ENCODE results near the gene ESYT2. TPM values are rescaled to one million over a fixed set of nuclear protein-coding genes. Genes with fewer than 3 reads are reported as not detected.

ESYT2 gene
- total and polyA plus RNA-seq, 7 experiments from 2014 or later: 46.3 to 129 (median 112) TPM

- no peak overlapping the region for H3K4me3 ChIP-seq (ENCODE audit: low read length)
- ChIA-PET POLR2A (interaction anchor here (0.7 to 1.6 kb wide), 3 partner anchors 14 to 243 kb away, joined by 3 to 4 read pairs (median 3); no protein-coding TSS in a partner anchor), CTCF (interaction anchor here (1.0 to 1.2 kb wide), 2 partner anchors 82 to 243 kb away, joined by 4 to 6 read pairs; no protein-coding TSS in a partner anchor)
- H3K9me3 ChIP-seq (ENCODE audit: control insufficient read depth in 2 of 3, low read length in 3 of 3): no peaks in the 10 kb centered on the region
- H3K36me3 Mint-ChIP-seq: peaks cover 20 to 55% (median 40%) of the 10 kb centered on the region in 5 donors
- peaks cover 10 to 75% (median 30%) of the 10 kb centered on the region in 3 experiments for H3K36me3 ChIP-seq (ENCODE audit: control insufficient read depth in 2 of 3, insufficient read depth in 3 of 3, low read length in 3 of 3)
- H3K4me1 ChIP-seq (ENCODE audit: control insufficient read depth in 2 of 2, insufficient read depth in 2 of 2, low read length in 2 of 2): no peaks in the 10 kb centered on the region
- peaks cover 0 to 25% (median 13%) of the 10 kb centered on the region in 7 donors for H3K4me1 Mint-ChIP-seq
- H3K4me3 Mint-ChIP-seq: peak overlapping the region in 1 of 10 donors; percentile 18
- H3K27ac ChIP-seq (ENCODE audit: low read depth, low read length): no peak overlapping the region
- H3K27ac Mint-ChIP-seq: peak overlapping the region in 4 of 9 donors; percentile 14 to 69 (median 55)
- no peaks in the 10 kb centered on the region for H3K27me3 Mint-ChIP-seq
- no peaks in the 10 kb centered on the region for H3K27me3 ChIP-seq (ENCODE audit: control insufficient read depth in 2 of 2, insufficient read depth in 2 of 2, low read length in 2 of 2)
- intact Hi-C loops (cut with micrococcal nuclease): no loop called here
- ATAC-seq: no peak
- DNase-seq: no peak
- H3K9me3 Mint-ChIP-seq: peaks cover 0 to 2% (median 0%) of the 10 kb centered on the region in 11 donors
Observed at GRCh38 chr7:158733775-158734494, 95.4 kb downstream of the ESYT2 start.

GRCh38 chr7:158733220-158733519, 96.1 kb downstream of the ESYT2 start:
- Mint-ChIP-seq H3K27ac (peak overlapping the region in 3 of 9 donors; percentile 2 to 67 (median 54)), H3K4me3 (no peak overlapping the region), H3K4me1 (peaks cover 0 to 29% (median 13%) of the 10 kb centered on the region in 7 donors), H3K27me3 (no peaks in the 10 kb centered on the region), H3K9me3 (peaks cover 0 to 2% (median 0%) of the 10 kb centered on the region in 11 donors), H3K36me3 (peaks cover 20 to 48% (median 36%) of the 10 kb centered on the region in 5 donors)
- no peak for DNase-seq
- no peak for ATAC-seq
- Histone ChIP-seq H3K4me3 (ENCODE audit: low read length) (no peak overlapping the region), H3K4me1 (ENCODE audit: control insufficient read depth in 2 of 2, insufficient read depth in 2 of 2, low read length in 2 of 2) (no peaks in the 10 kb centered on the region), H3K27ac (ENCODE audit: low read depth, low read length) (no peak overlapping the region), H3K36me3 (ENCODE audit: control insufficient read depth in 2 of 3, insufficient read depth in 3 of 3, low read length in 3 of 3) (peaks cover 8 to 68% (median 30%) of the 10 kb centered on the region in 3 experiments), H3K27me3 (ENCODE audit: control insufficient read depth in 2 of 2, insufficient read depth in 2 of 2, low read length in 2 of 2) (no peaks in the 10 kb centered on the region), H3K9me3 (ENCODE audit: control insufficient read depth in 2 of 3, low read length in 3 of 3) (no peaks in the 10 kb centered on the region)
- intact Hi-C loops (cut with micrococcal nuclease): no loop called here
- POLR2A ChIA-PET: interaction anchor here (0.7 to 1.6 kb wide), 3 partner anchors 15 to 94 kb away, joined by 3 to 5 read pairs (median 4); no protein-coding TSS in a partner anchor
- CTCF ChIA-PET: interaction anchor here (1.0 to 1.2 kb wide), 2 partner anchors 83 to 244 kb away, joined by 4 to 6 read pairs; no protein-coding TSS in a partner anchor

DNA sequence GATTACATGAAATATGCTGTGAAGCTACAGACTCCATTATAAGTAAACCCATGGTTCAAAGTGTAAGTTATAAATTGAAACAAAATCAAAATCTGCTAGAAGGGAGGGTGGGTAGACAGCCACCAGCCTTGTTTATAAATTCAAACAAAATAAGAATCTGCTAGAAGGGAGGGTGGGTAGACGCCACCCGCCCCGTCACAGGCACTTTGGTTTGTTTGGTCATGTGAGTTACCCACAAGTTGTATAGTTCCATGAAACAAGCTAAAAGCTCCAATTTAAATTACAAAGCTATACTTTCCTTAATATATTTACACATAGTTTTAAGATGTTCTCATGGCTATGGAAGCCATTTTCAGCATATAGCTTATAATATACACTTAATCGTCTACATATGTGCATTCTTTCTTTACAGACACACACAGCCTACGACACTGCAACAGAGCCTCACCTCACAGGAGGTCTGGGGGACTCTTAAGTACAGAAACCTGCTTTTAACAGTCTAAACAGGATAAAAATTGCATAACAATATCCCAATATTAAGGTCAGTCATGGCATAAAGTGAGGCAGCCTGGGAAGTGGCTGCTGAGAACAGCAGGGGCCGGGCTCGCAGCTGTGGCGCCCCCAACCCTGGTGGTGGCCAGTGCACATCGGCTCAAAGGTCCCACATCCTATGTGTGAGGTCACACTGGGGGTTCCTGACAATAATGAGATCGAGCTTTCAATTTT, 96.7 kb downstream of the ESYT2 start:
- Histone ChIP-seq H3K9me3 (ENCODE audit: control insufficient read depth in 2 of 3, low read length in 3 of 3) (no peaks in the 10 kb centered on the region), H3K4me1 (ENCODE audit: control insufficient read depth in 2 of 2, insufficient read depth in 2 of 2, low read length in 2 of 2) (no peaks in the 10 kb centered on the region), H3K4me3 (ENCODE audit: low read length) (no peak overlapping the region), H3K36me3 (ENCODE audit: control insufficient read depth in 2 of 3, insufficient read depth in 3 of 3, low read length in 3 of 3) (peaks cover 8 to 62% (median 26%) of the 10 kb centered on the region in 3 experiments), H3K27me3 (ENCODE audit: control insufficient read depth in 2 of 2, insufficient read depth in 2 of 2, low read length in 2 of 2) (no peaks in the 10 kb centered on the region), H3K27ac (ENCODE audit: low read depth, low read length) (no peak overlapping the region)
- DNase-seq (no peak), ATAC-seq (peak; percentile 27)
- Mint-ChIP-seq H3K4me1 (peaks cover 0 to 33% (median 13%) of the 10 kb centered on the region in 7 donors), H3K27me3 (no peaks in the 10 kb centered on the region), H3K27ac (peak overlapping the region in 5 of 9 donors; percentile 28 to 67 (median 44)), H3K4me3 (no peak overlapping the region), H3K36me3 (peaks cover 20 to 46% (median 35%) of the 10 kb centered on the region in 5 donors), H3K9me3 (peaks cover 0 to 2% (median 0%) of the 10 kb centered on the region in 11 donors)
- intact Hi-C loops (cut with micrococcal nuclease): no loop called here
- CTCF ChIA-PET: interaction anchor here (1.0 kb wide), 1 partner anchor 84 kb away, joined by 4 read pairs; no protein-coding TSS in a partner anchor
- POLR2A ChIA-PET: interaction anchor here (1.1 to 1.6 kb wide), 2 partner anchors 17 to 94 kb away, joined by 4 to 5 read pairs; no protein-coding TSS in a partner anchor

- no peaks in the 10 kb centered on the region for H3K4me1 ChIP-seq (ENCODE audit: control insufficient read depth in 2 of 2, insufficient read depth in 2 of 2, low read length in 2 of 2)
- H3K4me1 Mint-ChIP-seq: peaks cover 0 to 33% (median 13%) of the 10 kb centered on the region in 7 donors
- no peaks in the 10 kb centered on the region for H3K27me3 Mint-ChIP-seq
- peaks cover 8 to 54% (median 20%) of the 10 kb centered on the region in 3 experiments for H3K36me3 ChIP-seq (ENCODE audit: control insufficient read depth in 2 of 3, insufficient read depth in 3 of 3, low read length in 3 of 3)
- peaks cover 20 to 39% (median 32%) of the 10 kb centered on the region in 5 donors for H3K36me3 Mint-ChIP-seq
- peak overlapping the region in 7 of 9 donors; percentile 9 to 67 (median 44) for H3K27ac Mint-ChIP-seq
- no peaks in the 10 kb centered on the region for H3K9me3 ChIP-seq (ENCODE audit: control insufficient read depth in 2 of 3, low read length in 3 of 3)
- H3K4me3 ChIP-seq (ENCODE audit: low read length): no peak overlapping the region
- CTCF ChIA-PET: no interaction called here
- ATAC-seq (no peak), DNase-seq (no peak)
- intact Hi-C loops (cut with micrococcal nuclease): no loop called here
- no peak overlapping the region for H3K27ac ChIP-seq (ENCODE audit: low read depth, low read length)
- H3K9me3 Mint-ChIP-seq: no peaks in the 10 kb centered on the region
- POLR2A ChIA-PET: no interaction called here
- H3K4me3 Mint-ChIP-seq: no peak overlapping the region
- no peaks in the 10 kb centered on the region for H3K27me3 ChIP-seq (ENCODE audit: control insufficient read depth in 2 of 2, insufficient read depth in 2 of 2, low read length in 2 of 2)
Observed at GRCh38 chr7:158731761-158732160, 97.5 kb downstream of the ESYT2 start.

GRCh38 chr7:158730383-158731346, 98.6 kb downstream of the ESYT2 start:
- Histone ChIP-seq H3K9me3 (ENCODE audit: control insufficient read depth in 2 of 3, low read length in 3 of 3) (no peaks in the 10 kb centered on the region), H3K36me3 (ENCODE audit: control insufficient read depth in 2 of 3, insufficient read depth in 3 of 3, low read length in 3 of 3) (peaks cover 8 to 44% (median 14%) of the 10 kb centered on the region in 3 experiments), H3K4me1 (ENCODE audit: control insufficient read depth in 2 of 2, insufficient read depth in 2 of 2, low read length in 2 of 2) (no peaks in the 10 kb centered on the region), H3K4me3 (ENCODE audit: low read length) (no peak overlapping the region), H3K27me3 (ENCODE audit: control insufficient read depth in 2 of 2, insufficient read depth in 2 of 2, low read length in 2 of 2) (no peaks in the 10 kb centered on the region), H3K27ac (ENCODE audit: low read depth, low read length) (no peak overlapping the region)
- H3K36me3 Mint-ChIP-seq: peaks cover 20 to 35% (median 28%) of the 10 kb centered on the region in 5 donors
- H3K27me3 Mint-ChIP-seq: no peaks in the 10 kb centered on the region
- DNase-seq (peak in 2 of 9 donors; percentile 15 to 28), ATAC-seq (no peak)
- POLR2A ChIA-PET: interaction anchor here (0.6 to 0.8 kb wide), 2 partner anchors 18 to 36 kb away, joined by 3 read pairs; no protein-coding TSS in a partner anchor
- peaks cover 0 to 33% (median 13%) of the 10 kb centered on the region in 7 donors for H3K4me1 Mint-ChIP-seq
- CTCF ChIA-PET: no interaction called here
- H3K9me3 Mint-ChIP-seq: peaks cover 0 to 5% (median 0%) of the 10 kb centered on the region in 11 donors
- H3K4me3 Mint-ChIP-seq: no peak overlapping the region
- peak overlapping the region in 8 of 9 donors; percentile 2 to 78 (median 46) for H3K27ac Mint-ChIP-seq
- intact Hi-C loops (cut with micrococcal nuclease): no loop called here
